Measurements from ENCODE around the gene MKS1.

Gene MKS1

GRCh38 chr17:58165981-58166380 lies 53.1 kb downstream of the MKS1 start:
- Histone ChIP-seq H3K36me3 (ENCODE audit: insufficient read depth, low read length) (no peaks in the 10 kb centered on the region), H3K4me3 (ENCODE audit: low read depth, low read length) (no peak overlapping the region), H2AFZ (ENCODE audit: low read length, unreplicated experiment) (no peak overlapping the region), H3K27me3 (ENCODE audit: insufficient read depth, low read length) (peaks cover 98% of the 10 kb centered on the region), H3K27ac (ENCODE audit: low read depth, low read length) (no peak overlapping the region), H3K4me1 (ENCODE audit: control insufficient read depth, insufficient read depth, low read length, unreplicated experiment) (no peaks in the 10 kb centered on the region), H3K79me2 (ENCODE audit: control insufficient read depth, insufficient read depth, low read length, unreplicated experiment) (no peaks in the 10 kb centered on the region)

GRCh38 chr17:58161566-58161965 lies 57.5 kb downstream of the MKS1 start:
- no peaks in the 10 kb centered on the region for H3K4me1 ChIP-seq (ENCODE audit: control insufficient read depth, insufficient read depth, low read length, unreplicated experiment)
- no peak overlapping the region for H3K4me3 ChIP-seq (ENCODE audit: low read depth, low read length)
- H3K27me3 ChIP-seq (ENCODE audit: insufficient read depth, low read length), result peaks cover 96% of the 10 kb centered on the region

DNA sequence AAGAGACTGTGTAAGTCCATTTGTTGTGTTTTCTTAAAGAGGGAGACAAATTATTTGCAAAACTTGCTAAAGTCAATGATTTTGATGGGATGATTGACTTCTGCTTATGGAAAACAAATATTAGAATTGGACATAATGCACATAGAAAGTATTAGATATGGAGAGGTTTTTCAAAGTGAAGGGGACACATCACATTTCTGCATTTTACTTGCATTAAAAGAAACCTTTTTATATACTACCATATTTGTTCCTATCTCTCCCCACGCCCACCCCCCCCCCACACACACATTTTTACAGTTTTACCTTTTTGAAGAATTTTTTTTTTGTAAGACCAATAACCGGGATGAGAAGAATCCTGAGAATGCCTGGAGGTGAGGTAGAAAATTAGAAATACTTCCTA lies 60.9 kb downstream of the MKS1 start:
- H3K27me3 ChIP-seq (ENCODE audit: insufficient read depth, low read length), result peaks cover 96% of the 10 kb centered on the region
- H3K36me3 ChIP-seq (ENCODE audit: insufficient read depth, low read length), result no peaks in the 10 kb centered on the region
- H3K27ac ChIP-seq (ENCODE audit: low read depth, low read length), result no peak overlapping the region
- H3K4me3 ChIP-seq (ENCODE audit: low read depth, low read length), result no peak overlapping the region
- no peaks in the 10 kb centered on the region for H3K4me1 ChIP-seq (ENCODE audit: control insufficient read depth, insufficient read depth, low read length, unreplicated experiment)
- no peaks in the 10 kb centered on the region for H3K79me2 ChIP-seq (ENCODE audit: control insufficient read depth, insufficient read depth, low read length, unreplicated experiment)
- H2AFZ ChIP-seq (ENCODE audit: low read length, unreplicated experiment), result no peak overlapping the region

More at GRCh38 chr17:58161566-58161965, 57.5 kb downstream of the MKS1 start:
- Histone ChIP-seq H3K27ac (ENCODE audit: low read depth, low read length) (no peak overlapping the region), H3K79me2 (ENCODE audit: control insufficient read depth, insufficient read depth, low read length, unreplicated experiment) (no peaks in the 10 kb centered on the region), H3K36me3 (ENCODE audit: insufficient read depth, low read length) (no peaks in the 10 kb centered on the region), H2AFZ (ENCODE audit: low read length, unreplicated experiment) (no peak overlapping the region)

GRCh38 chr17:58156839-58157803 lies 61.9 kb downstream of the MKS1 start:
- H3K79me2 ChIP-seq (ENCODE audit: control insufficient read depth, insufficient read depth, low read length, unreplicated experiment), result no peaks in the 10 kb centered on the region
- H3K36me3 ChIP-seq (ENCODE audit: insufficient read depth, low read length), result no peaks in the 10 kb centered on the region
- H3K27ac ChIP-seq (ENCODE audit: low read depth, low read length), result no peak overlapping the region
- H3K27me3 ChIP-seq (ENCODE audit: insufficient read depth, low read length), result peaks cover 96% of the 10 kb centered on the region
- no peaks in the 10 kb centered on the region for H3K4me1 ChIP-seq (ENCODE audit: control insufficient read depth, insufficient read depth, low read length, unreplicated experiment)
- no peak overlapping the region for H3K4me3 ChIP-seq (ENCODE audit: low read depth, low read length)
- H2AFZ ChIP-seq (ENCODE audit: low read length, unreplicated experiment), result no peak overlapping the region
